HCT116 (cell line): ENCODE data around the gene CDH7. TPM values are rescaled to one million over a fixed set of nuclear protein-coding genes. Genes with fewer than 3 reads are reported as not detected.

Source experiments
- ATAC-seq: fragments of 200-7000 bp; cut with Tn5 transposase; 2 replicates; pipeline ENCODE4 v1.9.1; 2020; ENCODE audit warnings: mild to moderate bottlenecking, moderate library complexity
- BruUV-seq: library from RNA; stranded (reverse); fragments of 400-500 nt; replicated peaks from 2 replicates; lab custom pipeline; 2021; lab: Mats Ljungman, UMichigan
- CTCF ChIA-PET: fragments of 300-600 bp; sonication (Branson Sonifier 250); formaldehyde crosslinking; loops from one replicate; lab custom pipeline; 2021; ENCODE audit warnings: antibody characterized with exemption; lab: Charles Lee
- POLR2A ChIA-PET: fragments of 300-600, 350-600 bp; sonication (Branson Sonifier 250); formaldehyde crosslinking; loops from one replicate; lab custom pipeline; 2021; ENCODE audit warnings: antibody characterized with exemption; lab: Charles Lee
- RAD21 ChIA-PET, 2 experiments: fragments of 300-600 bp; sonication (Branson Sonifier 250); formaldehyde crosslinking; loops; one replicate each; lab custom pipeline; 2023; ENCODE audit warnings: low total read pairs in 2 of 2; ENCODE audit not compliant: uncharacterized antibody in 2 of 2, unreplicated experiment in 2 of 2, low non-redundant PET in 1 of 2; lab: Charles Lee
- DNase-seq: peaks from one replicate; pipeline ENCODE4 v3.0.0-alpha.2; 2010; ENCODE audit warnings: low read depth, low spot score
- H2AFZ ChIP-seq: fragments of 200-600 bp; shearing (Covaris generic), sonication (generic); 2 replicates; pipeline ENCODE4 v1.6.1; 2017; ENCODE audit warnings: low read depth, mixed run types, mixed read lengths, antibody characterized with exemption, low read length; ENCODE audit not compliant: poor library complexity, severe bottlenecking
- H3K27ac ChIP-seq: 2 replicates; pipeline ENCODE4 v1.5.1; 2012; ENCODE audit warnings: low read depth, low read length
- H3K27me3 ChIP-seq: fragments of 200-600 bp; sonication (generic); 2 replicates; pipeline ENCODE4 v1.6.1; 2016; ENCODE audit warnings: mixed run types, low read length, mixed read lengths; ENCODE audit not compliant: insufficient read depth
- H3K36me3 ChIP-seq, 2 experiments: fragments of 200-500 bp in 1 of 2; fragments of 200-600 bp in 1 of 2; sonication (Bioruptor generic) in 1 of 2; sonication (generic) in 1 of 2; 2 replicates each; pipeline versions ENCODE4 v1.5.1 to v1.6.1; 2014 to 2016; ENCODE audit warnings: low read length in 2 of 2, inconsistent platforms in 1 of 2, mixed read lengths in 1 of 2, mixed run types in 1 of 2; ENCODE audit not compliant: insufficient read depth in 2 of 2, control insufficient read depth in 1 of 2
- H3K4me1 ChIP-seq, 2 experiments: fragments of 200-600 bp in 1 of 2; sonication (generic) in 1 of 2; 2 replicates each; pipeline versions ENCODE4 v1.5.1 to v1.6.1; 2012 to 2017; ENCODE audit warnings: low read length in 2 of 2, inconsistent platforms in 1 of 2, mild to moderate bottlenecking in 1 of 2, mixed read lengths in 1 of 2, mixed run types in 1 of 2, moderate library complexity in 1 of 2; ENCODE audit not compliant: insufficient read depth in 2 of 2, control insufficient read depth in 1 of 2
- H3K4me2 ChIP-seq: fragments of 200-600 bp; sonication (generic); 2 replicates; pipeline ENCODE4 v1.6.1; 2017; ENCODE audit warnings: mixed run types, low read length, mixed read lengths
- H3K4me3 ChIP-seq, 2 experiments: fragments of 200-600 bp in 1 of 2; sonication (generic) in 1 of 2; replicated peaks in 1 of 2; 2 replicates each; pipeline ENCODE4 v1.5.1; 2011 to 2016; ENCODE audit warnings: low read length in 2 of 2, control low read depth in 1 of 2, low read depth in 1 of 2, mild to moderate bottlenecking in 1 of 2, mixed read lengths in 1 of 2, mixed run types in 1 of 2
- H3K79me2 ChIP-seq: fragments of 200-600 bp; sonication (generic); 2 replicates; pipeline ENCODE4 v1.6.1; 2017; ENCODE audit warnings: mild to moderate bottlenecking, mixed run types, low read length, moderate library complexity, mixed read lengths; ENCODE audit not compliant: insufficient read depth
- H3K9ac ChIP-seq: fragments of 200-600 bp; sonication (generic); 2 replicates; pipeline ENCODE4 v1.6.1; 2016; ENCODE audit warnings: low read length, mixed read lengths
- H3K9me2 ChIP-seq: fragments of 200-600 bp; sonication (generic), shearing (Covaris generic); 2 replicates; pipeline ENCODE4 v1.6.1; 2017; ENCODE audit warnings: mixed run types, mild to moderate bottlenecking, moderate library complexity; ENCODE audit not compliant: insufficient read depth
- H3K9me3 ChIP-seq, 2 experiments: fragments of 200-500 bp in 1 of 2; fragments of 200-600 bp in 1 of 2; sonication (Bioruptor generic) in 1 of 2; sonication (generic) in 1 of 2; 2 replicates each; pipeline ENCODE4 v1.6.1; 2014 to 2017; ENCODE audit warnings: low read length in 2 of 2, mixed read lengths in 2 of 2, inconsistent platforms in 1 of 2, low read depth in 1 of 2, mild to moderate bottlenecking in 1 of 2, mixed run types in 1 of 2, moderate library complexity in 1 of 2; ENCODE audit not compliant: control insufficient read depth in 1 of 2, insufficient read depth in 1 of 2
- H4K20me1 ChIP-seq: fragments of 200-600 bp; sonication (generic), shearing (Covaris generic); 2 replicates; pipeline ENCODE4 v1.6.1; 2017; ENCODE audit warnings: mixed run types, mild to moderate bottlenecking, moderate library complexity; ENCODE audit not compliant: insufficient read depth
- ELF1 ChIP-seq: IDR thresholded peaks from 2 replicates; pipeline ENCODE4 v1.6.1; 2012; ENCODE audit warnings: low read depth, borderline replicate concordance
- EZH2 ChIP-seq: fragments of 200-600 bp; sonication (generic); IDR thresholded peaks from 2 replicates; pipeline ENCODE4 v1.6.1; 2017; ENCODE audit warnings: antibody characterized with exemption, mixed run types
- EZH2phosphoT487 ChIP-seq: fragments of 200-600 bp; IDR thresholded peaks from 2 replicates; pipeline ENCODE4 v1.6.1; 2018; ENCODE audit warnings: antibody characterized with exemption, borderline replicate concordance
- FOSL1 ChIP-seq: IDR thresholded peaks from 2 replicates; pipeline ENCODE4 v1.6.1; 2012; ENCODE audit warnings: low read depth
- JUND ChIP-seq: IDR thresholded peaks from 2 replicates; pipeline ENCODE4 v1.6.1; 2012
- POLR2AphosphoS5 ChIP-seq: IDR thresholded peaks from 2 replicates; pipeline ENCODE4 v1.6.1; 2011; ENCODE audit warnings: mild to moderate bottlenecking, low read depth, low read length, moderate library complexity
- RAD21 ChIP-seq: IDR thresholded peaks from 2 replicates; pipeline ENCODE4 v1.6.1; 2012; ENCODE audit warnings: low read depth, mild to moderate bottlenecking
- SRF ChIP-seq: IDR thresholded peaks from 2 replicates; pipeline ENCODE4 v1.6.1; 2012; ENCODE audit warnings: low read depth
- ZNF274 ChIP-seq: fragments of 200-500 bp; sonication (Bioruptor generic); IDR thresholded peaks from 2 replicates; pipeline ENCODE4 v1.6.1; 2014; ENCODE audit warnings: mild to moderate bottlenecking, low read depth, low read length, inconsistent platforms
- intact Hi-C: fragments of 100-400 bp; cut with micrococcal nuclease; formaldehyde crosslinking; loops from 2 replicates; pipeline ENCODE4 v1.10.0; 2022
- total RNA-seq: library from RNA; stranded (reverse); gene quantifications from one replicate; pipeline ENCODE4 v1.2.1, GENCODE V29; 2021; ENCODE audit not compliant: unreplicated experiment
- TF ChIP-seq, protein P1 (sequence below): IDR thresholded peaks from 2 replicates; pipeline ENCODE4 v1.6.1; 2012
- TF ChIP-seq, protein P2 (sequence below): IDR thresholded peaks from 2 replicates; pipeline ENCODE4 v1.6.1; 2012
- TF ChIP-seq, protein P3 (sequence below): IDR thresholded peaks from 2 replicates; pipeline ENCODE4 v1.6.1; 2012; ENCODE audit warnings: low read depth
- TF ChIP-seq, protein P4 (sequence below), 3 experiments: fragments of 200-600 bp in 1 of 3; sonication (generic) in 1 of 3; IDR thresholded peaks in 2 of 3; conservative IDR thresholded peaks in 1 of 3; 2 replicates each; pipeline ENCODE4 v1.5.1; 2012 to 2017; ENCODE audit warnings: low read depth in 2 of 3, low read length in 2 of 3, antibody characterized with exemption in 1 of 3, borderline replicate concordance in 1 of 3, control low read depth in 1 of 3, mild to moderate bottlenecking in 1 of 3, mixed read lengths in 1 of 3, mixed run types in 1 of 3, moderate library complexity in 1 of 3; ENCODE audit not compliant: insufficient read depth in 1 of 3

CDH7 gene
- total RNA-seq, 1 experiment from 2014 or later = not detected

DNA sequence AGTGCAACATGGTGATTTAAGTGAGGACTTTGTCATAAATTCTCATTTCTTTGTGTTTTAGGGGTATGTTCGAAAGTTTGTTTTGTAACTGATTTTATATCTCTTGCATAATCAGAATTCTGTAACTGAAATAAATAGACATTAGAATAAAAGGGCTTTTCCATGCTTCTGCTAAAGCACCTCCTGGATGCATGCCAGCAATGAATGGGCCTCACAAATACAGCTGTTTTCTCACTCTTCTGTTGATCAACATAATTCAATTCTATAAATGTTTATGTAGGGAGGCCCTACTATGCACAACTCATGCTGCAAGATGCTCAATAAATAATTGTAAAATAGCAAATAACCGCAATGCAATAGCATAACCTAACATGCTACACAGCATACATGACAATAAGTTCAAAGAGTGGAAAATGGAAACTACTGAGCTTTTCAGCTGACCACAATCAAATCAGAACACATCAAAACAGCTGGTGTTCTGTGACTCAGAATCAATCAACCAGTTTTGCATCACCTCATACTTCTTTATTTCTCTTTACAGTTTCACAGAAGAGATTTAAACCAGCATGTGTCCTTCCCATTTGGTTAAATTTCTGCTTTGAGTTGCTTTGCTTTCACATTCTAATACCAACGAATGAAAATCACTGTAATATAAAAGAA, 11.0 kb downstream of the CDH7 start:
- Histone ChIP-seq H3K4me3 (no peak overlapping the region), H3K9me2 (no peaks in the 10 kb centered on the region), H3K9ac (no peak overlapping the region), H3K27ac (no peak overlapping the region)
- DNase-seq = no peak
- POLR2A ChIA-PET = no interaction called here
- TF ChIP-seq, protein P1, sequence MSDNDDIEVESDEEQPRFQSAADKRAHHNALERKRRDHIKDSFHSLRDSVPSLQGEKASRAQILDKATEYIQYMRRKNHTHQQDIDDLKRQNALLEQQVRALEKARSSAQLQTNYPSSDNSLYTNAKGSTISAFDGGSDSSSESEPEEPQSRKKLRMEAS = no peak
- no peak for TF ChIP-seq EZH2
- TF ChIP-seq, protein P2, sequence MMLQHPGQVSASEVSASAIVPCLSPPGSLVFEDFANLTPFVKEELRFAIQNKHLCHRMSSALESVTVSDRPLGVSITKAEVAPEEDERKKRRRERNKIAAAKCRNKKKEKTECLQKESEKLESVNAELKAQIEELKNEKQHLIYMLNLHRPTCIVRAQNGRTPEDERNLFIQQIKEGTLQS = no peak
- no peak for TF ChIP-seq EZH2phosphoT487
- no peak for TF ChIP-seq POLR2AphosphoS5
- no peak for TF ChIP-seq FOSL1
- no peak for TF ChIP-seq JUND
- TF ChIP-seq, all 23 proteins: peak for 0
- Histone ChIP-seq H3K27me3 (no peaks in the 10 kb centered on the region), H3K79me2 (no peaks in the 10 kb centered on the region), H3K4me2 (no peak overlapping the region), H2AFZ (no peak overlapping the region), H4K20me1 (no peaks in the 10 kb centered on the region), H3K36me3 (no peaks in the 10 kb centered on the region), H3K9me3 (peaks cover 6 to 11% of the 10 kb centered on the region in 2 experiments; a peak in 2 of 4 replicates), H3K4me1 (no peaks in the 10 kb centered on the region)
- RAD21 ChIA-PET = no interaction called here
- ATAC-seq = no peak
- no TSS peak for BruUV-seq
- CTCF ChIA-PET = no interaction called here
- intact Hi-C loops = no loop called here

DNA sequence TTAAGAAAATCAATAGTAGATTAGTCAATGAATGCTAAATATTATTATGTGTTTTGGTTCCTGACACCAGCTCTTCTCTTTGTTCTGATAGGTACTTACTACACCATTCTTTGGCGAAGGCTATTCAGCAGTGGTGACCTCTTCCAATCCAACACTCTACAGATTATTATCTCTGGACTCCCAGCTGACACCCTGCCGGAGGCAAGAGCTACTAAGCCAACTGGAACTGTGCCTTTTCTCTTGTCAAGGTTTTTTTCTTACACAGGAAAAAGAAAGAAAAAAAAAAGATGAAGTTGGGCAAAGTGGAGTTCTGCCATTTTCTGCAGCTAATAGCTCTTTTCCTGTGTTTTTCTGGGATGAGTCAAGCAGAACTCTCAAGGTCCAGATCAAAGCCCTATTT, 11.7 kb downstream of the CDH7 start:
- ChIA-PET CTCF (no interaction called here), RAD21 (no interaction called here), POLR2A (no interaction called here)
- Histone ChIP-seq H3K4me1 (no peaks in the 10 kb centered on the region), H3K9me3 (peaks cover 11 to 12% of the 10 kb centered on the region in 2 experiments; a peak in 2 of 4 replicates), H3K79me2 (no peaks in the 10 kb centered on the region), H3K27me3 (no peaks in the 10 kb centered on the region), H2AFZ (no peak overlapping the region), H3K27ac (no peak overlapping the region), H4K20me1 (no peaks in the 10 kb centered on the region), H3K36me3 (no peaks in the 10 kb centered on the region), H3K4me2 (no peak overlapping the region), H3K9me2 (no peaks in the 10 kb centered on the region), H3K4me3 (no peak overlapping the region), H3K9ac (no peak overlapping the region)
- TF ChIP-seq, protein P3, sequence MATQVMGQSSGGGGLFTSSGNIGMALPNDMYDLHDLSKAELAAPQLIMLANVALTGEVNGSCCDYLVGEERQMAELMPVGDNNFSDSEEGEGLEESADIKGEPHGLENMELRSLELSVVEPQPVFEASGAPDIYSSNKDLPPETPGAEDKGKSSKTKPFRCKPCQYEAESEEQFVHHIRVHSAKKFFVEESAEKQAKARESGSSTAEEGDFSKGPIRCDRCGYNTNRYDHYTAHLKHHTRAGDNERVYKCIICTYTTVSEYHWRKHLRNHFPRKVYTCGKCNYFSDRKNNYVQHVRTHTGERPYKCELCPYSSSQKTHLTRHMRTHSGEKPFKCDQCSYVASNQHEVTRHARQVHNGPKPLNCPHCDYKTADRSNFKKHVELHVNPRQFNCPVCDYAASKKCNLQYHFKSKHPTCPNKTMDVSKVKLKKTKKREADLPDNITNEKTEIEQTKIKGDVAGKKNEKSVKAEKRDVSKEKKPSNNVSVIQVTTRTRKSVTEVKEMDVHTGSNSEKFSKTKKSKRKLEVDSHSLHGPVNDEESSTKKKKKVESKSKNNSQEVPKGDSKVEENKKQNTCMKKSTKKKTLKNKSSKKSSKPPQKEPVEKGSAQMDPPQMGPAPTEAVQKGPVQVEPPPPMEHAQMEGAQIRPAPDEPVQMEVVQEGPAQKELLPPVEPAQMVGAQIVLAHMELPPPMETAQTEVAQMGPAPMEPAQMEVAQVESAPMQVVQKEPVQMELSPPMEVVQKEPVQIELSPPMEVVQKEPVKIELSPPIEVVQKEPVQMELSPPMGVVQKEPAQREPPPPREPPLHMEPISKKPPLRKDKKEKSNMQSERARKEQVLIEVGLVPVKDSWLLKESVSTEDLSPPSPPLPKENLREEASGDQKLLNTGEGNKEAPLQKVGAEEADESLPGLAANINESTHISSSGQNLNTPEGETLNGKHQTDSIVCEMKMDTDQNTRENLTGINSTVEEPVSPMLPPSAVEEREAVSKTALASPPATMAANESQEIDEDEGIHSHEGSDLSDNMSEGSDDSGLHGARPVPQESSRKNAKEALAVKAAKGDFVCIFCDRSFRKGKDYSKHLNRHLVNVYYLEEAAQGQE = no peak
- TF ChIP-seq FOSL1 = no peak
- TF ChIP-seq SRF = no peak
- no peak for TF ChIP-seq ZNF274
- TF ChIP-seq POLR2AphosphoS5 = no peak
- TF ChIP-seq, protein P4, sequence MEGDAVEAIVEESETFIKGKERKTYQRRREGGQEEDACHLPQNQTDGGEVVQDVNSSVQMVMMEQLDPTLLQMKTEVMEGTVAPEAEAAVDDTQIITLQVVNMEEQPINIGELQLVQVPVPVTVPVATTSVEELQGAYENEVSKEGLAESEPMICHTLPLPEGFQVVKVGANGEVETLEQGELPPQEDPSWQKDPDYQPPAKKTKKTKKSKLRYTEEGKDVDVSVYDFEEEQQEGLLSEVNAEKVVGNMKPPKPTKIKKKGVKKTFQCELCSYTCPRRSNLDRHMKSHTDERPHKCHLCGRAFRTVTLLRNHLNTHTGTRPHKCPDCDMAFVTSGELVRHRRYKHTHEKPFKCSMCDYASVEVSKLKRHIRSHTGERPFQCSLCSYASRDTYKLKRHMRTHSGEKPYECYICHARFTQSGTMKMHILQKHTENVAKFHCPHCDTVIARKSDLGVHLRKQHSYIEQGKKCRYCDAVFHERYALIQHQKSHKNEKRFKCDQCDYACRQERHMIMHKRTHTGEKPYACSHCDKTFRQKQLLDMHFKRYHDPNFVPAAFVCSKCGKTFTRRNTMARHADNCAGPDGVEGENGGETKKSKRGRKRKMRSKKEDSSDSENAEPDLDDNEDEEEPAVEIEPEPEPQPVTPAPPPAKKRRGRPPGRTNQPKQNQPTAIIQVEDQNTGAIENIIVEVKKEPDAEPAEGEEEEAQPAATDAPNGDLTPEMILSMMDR (IDR thresholded peaks at IDR 0.05 in 2 of 3, conservative IDR thresholded peaks at IDR 0.05 in 1 of 3; ENCODE audit: borderline replicate concordance in 1 of 3, insufficient read depth in 1 of 3, low read depth in 2 of 3, low read length in 2 of 3) = no peak
- no peak for TF ChIP-seq RAD21
- TF ChIP-seq ELF1 = no peak
- ATAC-seq = no peak
- DNase-seq = no peak
- intact Hi-C loops = no loop called here
- no TSS peak for BruUV-seq
